Loucy (cell line): Measurements from ENCODE around the gene PDGFD.

ENCODE experiments used
- EZH2phosphoT487 ChIP-seq: fragments of 200-600 bp; IDR thresholded peaks from 2 replicates; pipeline ENCODE4 v1.6.1; 2018; ENCODE audit warnings: antibody characterized with exemption, mild to moderate bottlenecking, moderate library complexity, borderline replicate concordance
- TF ChIP-seq, protein P1 (sequence below): fragments of 200-600 bp; sonication (generic); conservative IDR thresholded peaks from 2 replicates; pipeline ENCODE4 v1.5.1; 2014; ENCODE audit warnings: mild to moderate bottlenecking, antibody characterized with exemption, low read length

- TF ChIP-seq, protein P1, sequence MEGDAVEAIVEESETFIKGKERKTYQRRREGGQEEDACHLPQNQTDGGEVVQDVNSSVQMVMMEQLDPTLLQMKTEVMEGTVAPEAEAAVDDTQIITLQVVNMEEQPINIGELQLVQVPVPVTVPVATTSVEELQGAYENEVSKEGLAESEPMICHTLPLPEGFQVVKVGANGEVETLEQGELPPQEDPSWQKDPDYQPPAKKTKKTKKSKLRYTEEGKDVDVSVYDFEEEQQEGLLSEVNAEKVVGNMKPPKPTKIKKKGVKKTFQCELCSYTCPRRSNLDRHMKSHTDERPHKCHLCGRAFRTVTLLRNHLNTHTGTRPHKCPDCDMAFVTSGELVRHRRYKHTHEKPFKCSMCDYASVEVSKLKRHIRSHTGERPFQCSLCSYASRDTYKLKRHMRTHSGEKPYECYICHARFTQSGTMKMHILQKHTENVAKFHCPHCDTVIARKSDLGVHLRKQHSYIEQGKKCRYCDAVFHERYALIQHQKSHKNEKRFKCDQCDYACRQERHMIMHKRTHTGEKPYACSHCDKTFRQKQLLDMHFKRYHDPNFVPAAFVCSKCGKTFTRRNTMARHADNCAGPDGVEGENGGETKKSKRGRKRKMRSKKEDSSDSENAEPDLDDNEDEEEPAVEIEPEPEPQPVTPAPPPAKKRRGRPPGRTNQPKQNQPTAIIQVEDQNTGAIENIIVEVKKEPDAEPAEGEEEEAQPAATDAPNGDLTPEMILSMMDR: no peak
- no peak for TF ChIP-seq EZH2phosphoT487
These were observed 282.4 kb downstream of the PDGFD start for GRCh38 chr11:103881584-103881983.
